CD4-positive, alpha-beta T cell treated with Interferon alpha-2 for 1 hour (primary cell): ENCODE data around the gene EVC.
"Not testable (repeated sequence)": the region's sequence is repeated elsewhere in the genome, so short reads cannot be mapped to it uniquely, and the experiment has no call there.

Experiments
- DNase-seq, 2 donors: peaks; one replicate each; pipeline ENCODE4 v3.0.0-alpha.2; 2020 to 2022

EVC gene

GRCh38 chr4:5795580-5795979, 84.6 kb downstream of the EVC start:
- no peak for DNase-seq

- DNase-seq: no peak
Measured at GRCh38 chr4:5796976-5797375, 86.0 kb downstream of the EVC start.

- DNase-seq: no peak
Measured at GRCh38 chr4:5797866-5798265, 86.9 kb downstream of the EVC start.

DNA sequence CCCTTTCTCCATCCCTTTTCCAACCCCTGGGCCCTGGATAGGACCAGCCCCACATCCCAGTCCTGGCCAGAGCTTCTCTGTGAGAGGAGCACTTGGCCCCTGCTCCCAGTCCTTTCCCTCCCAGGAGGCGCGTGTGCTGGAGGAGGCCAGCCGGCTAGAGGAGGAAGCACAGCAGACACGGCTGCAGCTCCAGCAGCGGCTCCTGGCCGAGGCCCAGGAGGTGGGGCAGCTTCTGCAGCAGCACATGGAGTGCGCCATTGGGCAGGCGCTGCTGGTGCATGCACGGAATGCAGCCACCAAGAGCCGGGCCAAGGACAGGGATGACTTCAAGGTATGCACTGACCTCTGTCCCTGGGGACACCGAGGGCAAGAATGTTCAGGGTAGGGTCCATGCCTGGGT, 87.5 kb downstream of the EVC start:
- DNase-seq: no peak

DNA sequence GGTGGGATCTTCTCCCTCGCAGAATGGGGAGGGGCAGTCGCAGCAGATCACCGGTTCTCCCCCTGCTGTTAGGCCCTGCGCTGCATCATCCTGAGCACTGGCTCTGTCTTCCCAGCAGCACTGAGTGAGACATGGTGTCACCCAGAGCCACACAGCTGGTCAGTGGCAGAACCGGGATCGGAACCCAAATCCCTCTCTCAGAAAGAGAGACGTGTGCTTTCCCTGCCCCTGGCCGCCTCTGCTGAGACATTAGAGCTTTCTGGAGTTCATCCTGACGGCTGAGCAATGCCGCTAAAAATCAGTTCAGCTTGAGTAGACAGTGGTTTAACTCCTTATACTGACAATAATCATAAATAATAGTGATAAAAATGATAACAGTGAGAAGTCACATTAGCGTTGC, 87.9 kb downstream of the EVC start:
- no peak for DNase-seq

- DNase-seq: no peak
Measured at GRCh38 chr4:5799406-5799805, 88.4 kb downstream of the EVC start.

GRCh38 chr4:5800496-5800895, 89.5 kb downstream of the EVC start:
- DNase-seq: no peak

GRCh38 chr4:5801696-5802095, 90.7 kb downstream of the EVC start:
- DNase-seq: no peak

GRCh38 chr4:5802565-5802964, 91.6 kb downstream of the EVC start:
- no peak for DNase-seq

- DNase-seq: no peak
Measured at GRCh38 chr4:5804656-5805055, 93.7 kb downstream of the EVC start.

GRCh38 chr4:5805270-5805669, 94.3 kb downstream of the EVC start:
- no peak for DNase-seq

DNA sequence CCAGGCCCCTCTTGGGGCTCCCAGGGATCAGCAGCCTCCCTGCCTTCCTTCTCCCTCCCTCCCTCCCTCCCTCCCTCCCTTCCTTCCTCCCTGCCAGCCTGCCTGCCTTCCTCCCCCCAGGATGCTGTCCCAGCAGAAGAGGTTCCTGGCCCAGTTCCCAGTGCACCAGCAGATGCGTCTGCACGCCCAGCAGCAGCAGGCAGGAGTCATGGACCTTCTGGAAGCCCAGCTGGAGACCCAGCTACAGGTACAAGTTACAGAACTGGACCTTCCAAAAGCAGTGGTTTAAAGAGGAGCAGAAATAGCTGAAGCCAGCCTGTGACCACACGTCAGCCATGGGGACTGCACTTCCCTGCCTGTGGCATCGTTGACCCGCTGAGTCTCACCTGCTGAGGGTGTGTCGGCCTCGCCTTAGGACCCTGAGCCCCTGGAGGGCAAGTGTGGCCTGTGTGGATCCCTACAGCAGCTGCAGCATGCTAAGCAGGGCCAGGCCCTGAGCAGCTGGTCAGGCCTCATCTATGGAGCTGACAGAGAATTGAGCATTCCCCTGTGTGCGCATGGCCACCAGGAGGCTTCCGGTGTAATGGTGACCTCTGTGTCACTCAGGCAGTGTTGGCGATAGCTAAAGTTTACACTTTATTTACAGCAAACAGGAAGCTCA, 97.2 kb downstream of the EVC start:
- DNase-seq: no peak

- DNase-seq: no peak
Measured at GRCh38 chr4:5809216-5809776, 98.3 kb downstream of the EVC start.

- DNase-seq: no peak
Measured at GRCh38 chr4:5810151-5810550, 99.2 kb downstream of the EVC start.

DNA sequence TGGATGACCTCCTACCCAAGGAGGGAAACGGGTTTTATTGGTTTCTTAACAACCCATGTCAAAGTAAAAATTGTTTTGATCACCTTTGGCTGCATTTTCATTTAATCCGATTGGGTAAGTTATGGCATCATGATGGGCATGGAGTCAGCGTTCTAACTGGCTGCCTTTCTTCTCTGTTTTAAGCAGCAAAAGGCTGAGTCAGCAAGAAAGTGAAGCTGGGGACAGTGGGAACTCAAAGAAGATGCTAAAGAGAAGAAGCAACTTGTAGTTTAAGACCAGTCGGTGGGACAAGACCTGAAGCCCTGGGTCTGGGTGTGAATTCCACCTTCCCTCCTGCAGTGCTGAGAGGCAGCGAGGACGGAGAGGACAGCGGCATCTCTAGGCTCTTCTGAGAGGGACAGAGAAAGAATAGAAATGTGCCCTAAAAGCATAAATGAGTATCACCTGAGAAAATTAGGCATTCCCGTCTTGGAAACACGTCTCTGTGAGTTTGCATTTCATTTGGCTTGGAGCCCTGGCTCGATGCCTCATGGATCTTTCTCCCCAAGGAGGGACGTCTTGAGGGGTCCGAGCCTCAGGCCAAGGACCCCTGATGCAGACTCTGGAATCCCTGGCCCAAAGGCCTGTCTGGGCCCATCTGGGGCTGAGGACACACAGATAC, 99.9 kb downstream of the EVC start:
- DNase-seq: no peak

- not testable (repeated sequence) for DNase-seq
Measured at GRCh38 chr4:5812057-5812456, 101.1 kb downstream of the EVC start.

GRCh38 chr4:5812506-5813229, 101.7 kb downstream of the EVC start:
- peak; percentile 19 to 37 for DNase-seq

- no peak for DNase-seq
Measured at GRCh38 chr4:5813882-5814255, 102.9 kb downstream of the EVC start.

- no peak for DNase-seq
Measured at GRCh38 chr4:5814421-5814820, 103.4 kb downstream of the EVC start.

DNA sequence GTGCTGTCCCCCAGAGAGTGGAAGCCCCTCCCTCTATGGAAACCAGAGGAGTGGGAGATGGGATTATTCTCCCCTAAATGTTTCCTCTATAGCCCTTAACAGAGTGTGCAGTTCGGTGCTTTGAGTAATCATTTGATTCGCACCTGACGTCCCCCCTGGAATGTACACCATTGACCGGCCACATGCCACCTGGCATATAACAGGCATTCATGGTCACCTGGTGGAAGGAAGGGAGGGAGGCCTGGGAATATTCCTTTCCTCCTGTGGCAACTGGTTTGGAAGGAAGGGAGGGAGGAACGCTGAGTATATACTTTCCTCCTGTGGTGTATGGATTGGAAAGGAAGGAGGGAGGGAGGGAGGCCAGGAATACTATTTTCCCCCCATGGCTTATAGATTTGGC, 104.6 kb downstream of the EVC start:
- no peak for DNase-seq

DNA sequence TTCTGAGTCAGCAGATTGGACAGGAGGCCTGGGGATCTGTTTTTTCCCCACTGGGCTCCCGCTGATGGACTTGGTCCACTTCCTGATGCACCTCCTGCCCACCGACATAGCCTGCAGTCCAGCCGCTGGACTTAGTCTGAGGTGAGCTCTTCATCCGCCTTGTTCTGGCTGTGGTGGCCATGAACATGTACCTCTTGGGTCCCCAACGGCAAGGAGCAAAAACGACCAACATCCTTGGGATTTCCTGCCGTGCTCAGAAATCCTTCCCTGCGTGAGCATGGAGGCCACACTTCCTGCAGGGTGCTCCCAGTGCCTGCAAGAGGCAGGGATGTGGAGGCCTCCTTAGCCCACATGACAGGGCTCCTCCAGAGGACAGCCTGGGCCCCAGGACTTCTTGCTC, 105.1 kb downstream of the EVC start:
- no peak for DNase-seq

- no peak for DNase-seq
Measured at GRCh38 chr4:5816851-5817375, 105.9 kb downstream of the EVC start.

- no peak for DNase-seq
Measured at GRCh38 chr4:5821665-5822358, 110.8 kb downstream of the EVC start.
